ACC112 (cell line): Measurements from ENCODE around the gene TBC1D22A.

Experiments
- H2AFZ ChIP-seq: fragments of 200-600 bp; sonication (generic); one replicate; pipeline ENCODE4 v1.6.0; 2017; ENCODE audit warnings: antibody characterized with exemption, low read length; ENCODE audit not compliant: unreplicated experiment
- H3K27ac ChIP-seq: fragments of 200-600 bp; sonication (generic); 2 replicates; pipeline ENCODE4 v1.5.1; 2014; ENCODE audit warnings: low read depth, mild to moderate bottlenecking, antibody characterized with exemption, low read length, moderate library complexity
- H3K27me3 ChIP-seq: fragments of 200-600 bp; sonication (generic); 2 replicates; pipeline ENCODE4 v1.6.1; 2014; ENCODE audit warnings: mild to moderate bottlenecking, antibody characterized with exemption, low read length, moderate library complexity, mixed read lengths; ENCODE audit not compliant: insufficient read depth
- H3K36me3 ChIP-seq: fragments of 200-600 bp; sonication (generic); 2 replicates; pipeline ENCODE4 v1.6.1; 2016; ENCODE audit warnings: mild to moderate bottlenecking, antibody characterized with exemption, low read length, moderate library complexity, mixed read lengths; ENCODE audit not compliant: insufficient read depth
- H3K4me1 ChIP-seq: fragments of 200-600 bp; sonication (generic); one replicate; pipeline ENCODE4 v1.6.1; 2016; ENCODE audit warnings: low read length, mixed read lengths; ENCODE audit not compliant: insufficient read depth, unreplicated experiment, control insufficient read depth
- H3K4me3 ChIP-seq: fragments of 200-600 bp; sonication (generic); 2 replicates; pipeline ENCODE4 v1.5.1; 2014; ENCODE audit warnings: mild to moderate bottlenecking, low read depth, low read length
- H3K79me2 ChIP-seq: fragments of 200-600 bp; sonication (generic); one replicate; pipeline ENCODE4 v1.6.0; 2016; ENCODE audit warnings: low read length; ENCODE audit not compliant: control insufficient read depth, unreplicated experiment, insufficient read depth

Gene TBC1D22A

DNA sequence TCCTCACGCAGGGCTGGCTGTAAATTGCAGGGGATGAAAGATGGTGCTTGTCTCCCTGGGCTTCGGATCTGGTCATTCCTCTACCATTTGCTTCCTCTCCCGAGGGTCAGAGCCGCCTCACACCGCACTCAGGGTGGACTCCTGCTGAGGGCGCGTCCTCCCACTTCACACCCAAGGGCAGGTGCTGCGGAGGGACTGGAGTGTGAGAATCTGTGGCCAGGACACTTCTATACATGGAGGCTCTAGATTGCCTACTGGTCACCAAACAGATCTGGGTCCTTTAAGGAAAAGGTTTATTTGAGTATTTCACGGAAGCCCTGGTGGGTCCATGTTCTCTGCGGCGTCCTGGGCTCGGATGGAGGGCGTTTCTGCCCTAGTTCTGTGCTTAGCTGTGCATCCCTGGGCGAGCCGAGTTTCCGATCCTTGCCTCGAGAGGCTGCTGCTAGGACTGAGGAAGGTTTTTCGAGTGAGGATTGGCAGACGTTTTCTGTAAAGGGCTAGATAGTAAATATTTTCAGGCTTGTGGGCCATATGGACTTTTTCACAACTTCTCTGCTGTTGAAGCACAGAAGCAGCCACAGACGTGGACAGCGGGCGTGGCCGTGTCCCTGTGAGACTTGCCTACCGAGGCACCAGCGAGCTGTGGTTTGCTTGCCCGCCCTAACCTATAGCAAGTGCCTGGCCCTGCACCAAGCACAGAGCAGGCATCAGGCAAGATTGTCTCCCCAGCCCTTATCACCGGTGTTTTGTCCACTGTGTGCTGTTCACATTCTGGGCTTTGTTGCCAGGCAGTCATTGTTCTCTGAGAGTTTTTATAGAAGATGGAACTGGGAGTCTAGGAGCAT, 279.0 kb downstream of the TBC1D22A start:
- Histone ChIP-seq H3K4me3 (no peak overlapping the region), H3K27ac (no peak overlapping the region), H3K36me3 (no peaks in the 10 kb centered on the region), H2AFZ (no peak overlapping the region), H3K79me2 (no peaks in the 10 kb centered on the region), H3K4me1 (no peaks in the 10 kb centered on the region), H3K27me3 (no peaks in the 10 kb centered on the region)

GRCh38 chr22:47042116-47042825, 279.8 kb downstream of the TBC1D22A start:
- no peaks in the 10 kb centered on the region for H3K27me3 ChIP-seq
- no peak overlapping the region for H3K4me3 ChIP-seq
- no peaks in the 10 kb centered on the region for H3K36me3 ChIP-seq
- H3K27ac ChIP-seq, result no peak overlapping the region
- no peak overlapping the region for H2AFZ ChIP-seq
- no peaks in the 10 kb centered on the region for H3K4me1 ChIP-seq
- H3K79me2 ChIP-seq, result no peaks in the 10 kb centered on the region

DNA sequence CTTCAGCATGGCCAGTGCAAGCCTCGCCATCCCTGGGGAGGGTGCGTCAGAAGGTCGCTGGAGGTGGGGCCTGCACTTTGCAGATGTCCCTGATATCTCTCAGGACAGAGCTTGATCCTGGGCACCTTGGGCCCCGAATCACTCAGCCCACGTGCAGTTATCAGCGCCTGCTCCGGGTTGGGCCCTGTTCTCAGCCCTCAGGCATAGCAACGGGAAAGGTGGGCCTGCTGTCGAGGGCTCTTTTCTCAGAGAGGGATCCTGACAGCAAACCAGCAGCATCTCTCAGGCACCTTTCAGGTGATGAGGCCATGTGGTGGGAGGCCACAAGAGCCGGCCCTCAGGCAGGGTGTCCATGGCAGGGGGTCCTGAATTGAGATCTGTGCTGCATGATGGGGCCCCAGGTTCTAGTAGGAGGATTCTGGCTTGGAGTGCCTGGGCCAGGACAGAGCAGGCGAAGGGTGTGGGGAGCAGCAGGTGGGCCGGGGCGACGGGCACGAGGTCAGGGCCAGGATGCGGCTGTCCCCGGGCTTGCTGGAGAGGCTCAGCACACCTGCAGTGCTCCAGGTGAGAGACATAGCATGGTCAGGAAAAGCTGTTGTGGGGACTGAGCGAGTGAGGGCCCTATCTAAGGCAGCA, 280.5 kb downstream of the TBC1D22A start:
- no peak overlapping the region for H3K4me3 ChIP-seq
- H2AFZ ChIP-seq, result no peak overlapping the region
- H3K27me3 ChIP-seq, result no peaks in the 10 kb centered on the region
- H3K36me3 ChIP-seq, result no peaks in the 10 kb centered on the region
- no peaks in the 10 kb centered on the region for H3K4me1 ChIP-seq
- H3K79me2 ChIP-seq, result no peaks in the 10 kb centered on the region
- no peak overlapping the region for H3K27ac ChIP-seq

DNA sequence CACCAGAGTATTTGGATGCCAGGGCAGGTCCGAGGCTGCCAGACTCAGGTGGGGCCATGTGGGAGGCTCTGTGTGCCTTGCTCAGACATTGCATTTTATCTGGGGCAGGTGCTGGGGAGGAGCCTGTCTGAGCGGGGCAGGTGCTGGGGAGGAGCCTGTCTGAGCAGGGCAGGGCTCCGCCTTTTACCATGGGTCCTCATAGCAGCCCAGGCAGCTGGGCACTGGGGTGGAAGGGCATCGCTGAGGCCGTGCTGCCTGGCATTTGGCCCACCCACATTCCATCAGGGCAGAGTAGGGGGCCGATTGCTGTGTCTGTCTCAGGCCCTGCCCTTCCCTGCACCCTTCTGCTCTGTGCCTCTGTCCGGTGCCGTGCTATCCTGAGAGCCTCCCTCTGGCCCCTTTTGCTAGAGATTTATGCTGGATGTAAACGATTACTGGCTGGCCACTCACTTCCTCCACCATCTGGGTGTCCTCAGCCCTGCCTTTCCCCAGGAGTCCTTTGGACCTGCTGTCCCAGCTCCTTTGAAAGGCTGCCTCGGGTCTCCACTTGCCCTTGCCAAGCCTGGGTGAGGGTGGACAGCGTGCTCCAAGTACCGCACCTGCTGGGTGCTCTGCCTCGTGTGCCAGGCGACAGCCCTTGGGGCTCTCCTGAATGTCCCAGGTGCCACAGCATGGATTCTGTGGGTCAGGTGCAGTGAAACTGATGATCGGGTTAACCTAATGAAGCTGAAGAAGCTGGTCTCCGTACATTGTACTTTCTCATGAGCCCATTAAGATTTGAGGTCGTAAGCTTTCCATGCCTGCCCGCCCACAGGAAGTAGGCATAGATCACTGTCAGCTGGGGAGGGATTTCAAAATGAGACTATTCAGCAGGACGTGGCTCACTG, 281.6 kb downstream of the TBC1D22A start:
- Histone ChIP-seq H3K27ac (no peak overlapping the region), H3K27me3 (no peaks in the 10 kb centered on the region), H3K4me1 (no peaks in the 10 kb centered on the region), H2AFZ (no peak overlapping the region), H3K4me3 (no peak overlapping the region), H3K36me3 (no peaks in the 10 kb centered on the region), H3K79me2 (no peaks in the 10 kb centered on the region)

GRCh38 chr22:47044722-47045535, 282.5 kb downstream of the TBC1D22A start:
- Histone ChIP-seq H3K36me3 (no peaks in the 10 kb centered on the region), H3K27ac (no peak overlapping the region), H3K4me1 (no peaks in the 10 kb centered on the region), H3K4me3 (no peak overlapping the region), H2AFZ (no peak overlapping the region), H3K27me3 (no peaks in the 10 kb centered on the region), H3K79me2 (no peaks in the 10 kb centered on the region)

DNA sequence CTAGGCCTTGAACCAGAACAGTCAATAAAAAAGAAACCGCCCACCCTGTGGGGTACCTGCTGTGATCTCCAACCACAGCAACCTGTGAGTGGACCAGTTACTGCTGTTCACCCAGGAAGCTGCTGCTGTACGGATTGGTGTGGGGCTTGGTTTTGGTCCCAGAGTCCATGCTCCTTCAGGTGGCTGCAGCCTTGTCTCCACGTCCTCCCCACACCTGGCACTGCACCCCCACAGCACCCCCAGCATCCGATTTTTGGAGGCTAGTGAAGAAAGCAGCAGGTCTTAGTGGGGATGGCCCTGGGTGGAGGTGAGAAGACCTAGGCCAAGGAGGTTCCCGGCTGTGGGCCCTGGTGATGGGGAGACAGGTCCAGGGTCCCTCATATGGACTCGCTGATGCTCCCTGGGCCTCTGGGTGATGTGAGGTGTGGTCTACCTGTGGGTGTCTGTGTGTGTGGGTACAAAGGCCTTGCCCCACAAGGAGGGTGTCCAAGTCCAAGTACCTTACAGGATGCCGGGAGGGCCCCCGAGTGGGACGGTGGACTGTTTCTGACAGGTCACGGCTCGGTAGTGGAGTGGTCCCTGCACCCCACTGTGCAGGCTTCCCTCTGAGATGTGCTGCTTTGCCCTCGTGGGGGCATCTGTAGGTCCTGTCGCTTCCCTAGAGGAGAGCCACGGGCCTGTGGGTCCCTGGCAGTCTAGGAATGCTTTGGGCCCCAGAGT, 283.4 kb downstream of the TBC1D22A start:
- Histone ChIP-seq H3K36me3 (no peaks in the 10 kb centered on the region), H2AFZ (no peak overlapping the region), H3K4me3 (no peak overlapping the region), H3K27ac (no peak overlapping the region), H3K27me3 (no peaks in the 10 kb centered on the region), H3K4me1 (no peaks in the 10 kb centered on the region), H3K79me2 (no peaks in the 10 kb centered on the region)

DNA sequence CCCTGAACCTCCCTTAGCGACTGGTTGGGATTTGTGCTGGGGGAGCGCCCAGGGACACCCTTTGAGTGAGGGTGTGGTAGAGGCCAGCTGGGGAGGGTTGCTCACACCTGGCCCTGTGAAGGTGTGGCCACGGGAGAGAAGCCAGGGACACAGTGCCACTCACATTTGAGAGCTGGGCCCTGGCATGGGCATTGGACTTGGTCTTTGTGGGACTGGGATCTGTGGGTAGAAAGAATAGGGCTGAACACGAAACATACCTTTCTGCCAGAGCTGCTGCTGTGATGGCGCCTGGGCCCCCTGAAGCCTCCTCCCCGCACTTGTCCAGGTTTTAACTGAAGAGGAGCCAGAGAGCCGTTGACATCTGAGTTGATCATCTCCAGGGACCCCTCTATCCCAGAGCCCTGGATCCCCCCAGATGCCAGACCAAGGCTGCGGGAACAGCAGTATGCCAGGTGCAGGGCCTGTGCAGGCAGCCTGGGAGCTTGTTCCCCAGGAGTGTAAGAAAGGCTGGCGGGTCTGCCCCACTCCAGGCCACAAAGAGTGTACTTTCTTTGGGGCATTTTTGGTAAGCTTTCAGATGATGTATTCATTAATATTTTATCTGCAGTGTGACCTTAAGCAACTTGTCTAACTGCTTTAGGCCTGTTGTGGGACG, 284.1 kb downstream of the TBC1D22A start:
- no peaks in the 10 kb centered on the region for H3K27me3 ChIP-seq
- H2AFZ ChIP-seq, result no peak overlapping the region
- no peaks in the 10 kb centered on the region for H3K4me1 ChIP-seq
- H3K36me3 ChIP-seq, result no peaks in the 10 kb centered on the region
- H3K4me3 ChIP-seq, result no peak overlapping the region
- H3K79me2 ChIP-seq, result no peaks in the 10 kb centered on the region
- H3K27ac ChIP-seq, result no peak overlapping the region

GRCh38 chr22:47047321-47048122, 285.1 kb downstream of the TBC1D22A start:
- H3K36me3 ChIP-seq, result no peaks in the 10 kb centered on the region
- H2AFZ ChIP-seq, result no peak overlapping the region
- no peaks in the 10 kb centered on the region for H3K27me3 ChIP-seq
- no peak overlapping the region for H3K4me3 ChIP-seq
- no peak overlapping the region for H3K27ac ChIP-seq
- no peaks in the 10 kb centered on the region for H3K4me1 ChIP-seq
- no peaks in the 10 kb centered on the region for H3K79me2 ChIP-seq
